NCI-H510A treated with DMSO at 0.1 percent for 48 hours (cell line): Measurements from ENCODE around the gene CBX4.

ENCODE experiments used
- DNase-seq: peaks from one replicate; lab custom pipeline; 2025; lab: John Stamatoyannopoulos, UW

The CBX4 gene

DNA sequence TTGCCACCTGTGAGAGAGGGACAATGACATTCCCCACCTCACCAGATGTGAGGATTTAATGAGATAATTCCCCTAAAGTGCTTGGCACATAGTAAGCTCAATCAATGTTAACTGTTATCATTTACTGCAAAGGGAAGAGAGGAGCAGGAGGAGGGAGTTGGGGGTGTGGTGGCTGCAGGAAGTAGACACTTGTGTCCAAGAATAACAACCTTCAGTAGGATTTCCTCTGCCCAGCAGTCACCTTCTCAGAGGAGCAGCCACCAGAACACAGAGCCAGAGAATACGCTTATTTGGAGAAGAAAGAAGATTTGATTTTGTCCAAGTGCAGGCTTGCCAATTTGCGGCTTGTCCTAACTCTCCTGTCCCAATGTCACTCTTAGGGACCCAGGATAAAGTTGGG is 10.2 kb downstream of the CBX4 start:
- DNase-seq, result peak; percentile 70

DNA sequence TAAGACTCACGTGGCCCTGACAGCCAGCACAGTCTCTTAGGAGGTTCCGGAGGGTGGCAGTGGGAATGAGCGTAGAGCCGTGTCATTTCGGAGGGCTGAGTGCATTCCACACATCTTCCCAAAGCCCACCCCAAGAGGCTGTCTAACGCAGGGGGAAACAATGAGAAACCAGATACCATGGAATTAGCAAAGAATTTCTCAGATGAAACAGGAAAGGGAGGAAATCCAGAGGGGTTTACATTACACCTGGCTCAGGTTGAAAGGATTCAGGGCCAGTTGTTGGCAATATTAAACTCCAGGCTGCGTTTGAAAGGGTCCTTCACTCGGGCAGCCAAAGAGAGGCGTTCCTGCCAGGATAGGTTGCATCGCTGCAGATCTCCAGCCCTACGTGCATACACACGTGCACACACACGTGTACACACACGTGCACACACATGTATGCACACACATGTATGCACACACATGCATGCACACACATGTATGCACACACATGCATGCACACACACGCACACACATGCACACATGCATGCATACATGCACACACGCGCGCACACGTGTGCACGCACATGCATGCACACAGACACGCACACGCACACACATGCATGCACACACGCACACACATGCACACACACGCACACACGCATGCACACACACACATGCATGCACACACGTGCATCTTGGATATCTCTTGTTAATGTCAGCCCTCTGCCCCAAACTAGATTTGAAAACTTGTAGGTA is 12.2 kb downstream of the CBX4 start:
- no peak for DNase-seq

DNA sequence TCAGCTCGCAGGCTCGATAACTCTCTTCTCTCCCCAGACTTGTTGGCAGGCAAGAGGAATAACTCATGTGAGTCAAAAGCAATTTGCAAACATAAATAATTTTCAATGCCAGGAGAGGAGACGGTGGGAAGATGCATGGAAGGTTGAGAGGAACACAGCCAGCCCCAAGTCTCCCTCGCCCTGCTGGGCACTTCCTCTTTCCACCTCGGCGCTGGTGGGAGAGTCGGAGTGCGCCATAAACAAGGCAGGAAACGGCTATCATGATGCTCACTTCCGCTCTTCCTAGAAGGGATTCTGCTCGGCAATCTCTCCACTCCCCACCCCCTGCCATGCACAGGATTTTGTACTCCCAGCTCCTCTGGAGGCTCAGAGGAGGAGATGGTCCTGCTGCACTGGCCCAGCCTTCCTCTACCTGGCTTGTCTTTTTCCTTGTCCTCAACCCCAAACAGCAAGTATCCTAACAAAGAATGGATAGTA is 13.0 kb downstream of the CBX4 start:
- DNase-seq, result no peak

DNA sequence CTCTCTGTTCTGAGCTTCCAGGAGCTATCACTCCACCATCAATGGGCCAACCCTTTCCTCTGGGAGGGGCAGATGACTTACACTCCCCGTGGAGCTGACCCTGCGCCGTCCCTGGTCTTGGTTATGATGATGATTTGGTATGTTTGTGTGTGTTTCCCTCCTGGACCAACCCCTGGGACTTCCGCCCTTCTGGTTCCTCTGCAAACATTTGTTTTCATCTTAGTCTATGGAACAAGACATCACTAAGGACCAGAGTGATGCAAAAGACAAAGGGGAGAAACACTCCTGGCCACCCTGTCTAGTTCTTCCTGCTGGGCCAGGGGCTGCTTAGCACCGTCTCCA is 13.7 kb downstream of the CBX4 start:
- DNase-seq, result no peak

DNA sequence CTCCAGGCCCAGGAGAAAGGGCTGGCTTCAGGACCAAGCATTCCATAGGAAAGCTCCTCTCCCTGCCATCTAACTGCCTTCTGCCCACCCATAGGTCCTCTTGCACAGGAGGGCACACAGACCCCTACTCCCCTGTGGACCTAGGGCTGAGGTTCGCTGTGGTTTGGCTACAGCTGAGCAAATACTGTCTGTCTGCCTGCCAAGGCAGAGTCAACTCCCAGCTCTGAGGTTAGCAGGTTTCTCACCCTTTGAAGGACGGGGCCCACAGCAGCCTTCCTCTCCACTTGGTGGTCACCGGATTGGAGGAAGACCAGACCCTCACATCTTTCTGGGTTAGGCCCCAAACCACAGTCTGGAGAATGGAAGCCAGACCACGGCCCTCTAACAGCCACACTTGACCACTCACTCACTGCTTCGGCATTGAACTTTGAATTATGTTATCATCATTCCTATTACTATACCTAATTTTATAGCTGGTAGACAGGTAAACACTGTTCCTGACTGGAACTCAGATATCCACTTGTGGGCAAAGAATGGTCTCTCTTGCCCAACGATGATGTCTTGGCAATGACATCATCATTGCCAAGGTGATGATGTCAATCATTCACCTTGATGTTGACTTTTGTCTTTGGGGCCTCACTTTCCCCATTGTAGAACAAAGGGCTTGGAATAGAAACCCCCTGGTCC is 14.2 kb downstream of the CBX4 start:
- DNase-seq, result no peak

DNA sequence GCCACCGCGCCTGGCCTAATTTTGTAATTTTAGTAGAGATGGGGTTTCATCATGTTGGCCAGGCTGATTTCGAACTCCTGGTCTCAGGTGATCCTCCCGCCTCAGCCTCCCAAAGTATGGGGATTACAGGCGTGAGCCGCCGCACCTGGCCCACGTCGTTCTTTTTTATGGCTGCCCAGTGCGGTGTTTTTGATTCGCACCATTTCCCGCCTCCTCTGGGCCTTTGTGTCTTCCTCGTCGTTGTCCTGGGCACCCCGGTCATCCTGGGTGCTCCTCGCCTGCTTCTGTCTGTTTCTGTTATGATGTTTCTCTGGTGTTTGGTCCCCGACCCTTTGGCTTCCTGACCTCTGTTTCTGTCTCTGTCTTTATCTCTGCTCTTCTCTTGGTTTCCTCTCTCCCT is 15.0 kb downstream of the CBX4 start:
- DNase-seq, result no peak

DNA sequence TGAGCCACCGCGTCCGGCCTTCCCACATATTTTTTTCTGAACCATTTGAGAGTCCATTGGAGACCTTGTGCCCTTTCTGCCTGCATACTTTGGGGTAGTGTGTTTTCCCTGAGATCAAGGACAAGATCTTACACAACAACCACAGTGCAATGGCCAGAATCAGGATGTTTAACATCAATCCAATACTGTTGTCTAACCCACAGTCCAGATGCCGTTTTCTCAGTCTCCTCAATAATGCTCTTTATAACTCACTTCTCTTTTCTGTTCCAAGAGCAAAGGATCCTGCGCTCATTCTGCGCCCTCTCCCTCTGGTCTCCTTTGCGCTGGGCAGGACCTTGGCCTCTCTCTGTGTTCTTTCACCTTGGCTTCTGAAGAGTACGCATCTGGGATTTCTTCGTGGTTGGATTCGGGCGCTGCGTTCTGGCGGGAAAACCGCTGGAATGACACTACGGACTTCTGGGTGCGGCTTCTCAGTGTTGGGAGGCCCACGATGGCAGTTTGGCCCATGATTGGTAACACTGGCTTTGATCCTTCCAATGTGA is 16.6 kb downstream of the CBX4 start:
- DNase-seq, result no peak

DNA sequence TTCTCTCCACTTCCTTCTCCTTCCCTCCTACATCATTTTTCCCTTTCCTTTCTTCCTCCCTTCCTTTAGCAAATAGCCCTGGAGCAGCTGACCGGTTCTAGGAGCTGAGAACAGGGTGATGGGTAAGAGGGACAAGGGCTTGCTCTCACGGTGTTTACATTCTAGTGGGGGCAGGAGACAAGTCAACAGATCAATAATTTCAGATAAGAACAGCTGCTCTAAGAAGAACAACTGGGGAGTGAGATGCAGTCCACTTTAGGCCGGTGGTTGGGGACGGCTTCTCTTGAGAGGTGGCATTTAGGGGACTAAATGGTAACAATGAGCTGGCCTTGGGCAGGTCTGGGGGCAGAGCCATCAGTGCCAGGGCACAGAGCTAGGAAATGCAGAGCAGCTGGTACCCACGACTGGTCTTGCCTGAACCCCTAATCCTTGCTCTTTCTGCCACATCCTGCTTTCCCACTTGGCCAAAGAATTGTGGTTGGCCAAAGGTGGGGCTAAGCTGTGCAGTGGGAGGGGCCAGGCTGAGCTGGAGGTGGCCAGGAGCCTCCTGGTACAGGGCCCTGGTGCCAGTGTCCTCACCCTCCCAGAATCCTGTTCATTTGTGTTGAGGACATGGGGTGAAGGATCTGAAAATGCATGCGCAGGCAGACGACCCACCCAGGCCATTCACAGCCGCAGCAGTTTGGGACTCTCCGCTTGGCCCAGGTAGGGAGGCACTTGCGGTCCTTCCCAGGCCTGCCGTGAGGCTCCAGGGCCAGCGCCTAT is 17.7 kb downstream of the CBX4 start:
- peak; percentile 38 for DNase-seq

DNA sequence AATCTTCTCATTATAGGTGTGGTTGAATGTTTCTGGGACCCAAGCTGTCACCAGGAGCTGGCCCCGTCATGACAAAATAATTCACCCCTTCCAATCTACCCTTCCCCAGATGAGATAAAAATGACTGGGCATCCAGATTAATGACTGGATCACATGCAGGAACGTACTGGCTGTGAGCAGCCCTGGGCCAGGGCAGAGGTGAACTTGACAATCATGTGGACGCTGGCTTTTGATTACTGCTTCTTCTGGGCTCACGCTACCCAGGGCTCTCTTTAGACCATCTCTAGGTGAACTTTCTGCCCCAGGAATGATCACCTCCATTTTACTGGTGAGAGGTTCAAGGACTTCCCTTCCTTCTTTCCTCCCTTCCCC is 18.3 kb downstream of the CBX4 start:
- no peak for DNase-seq

DNA sequence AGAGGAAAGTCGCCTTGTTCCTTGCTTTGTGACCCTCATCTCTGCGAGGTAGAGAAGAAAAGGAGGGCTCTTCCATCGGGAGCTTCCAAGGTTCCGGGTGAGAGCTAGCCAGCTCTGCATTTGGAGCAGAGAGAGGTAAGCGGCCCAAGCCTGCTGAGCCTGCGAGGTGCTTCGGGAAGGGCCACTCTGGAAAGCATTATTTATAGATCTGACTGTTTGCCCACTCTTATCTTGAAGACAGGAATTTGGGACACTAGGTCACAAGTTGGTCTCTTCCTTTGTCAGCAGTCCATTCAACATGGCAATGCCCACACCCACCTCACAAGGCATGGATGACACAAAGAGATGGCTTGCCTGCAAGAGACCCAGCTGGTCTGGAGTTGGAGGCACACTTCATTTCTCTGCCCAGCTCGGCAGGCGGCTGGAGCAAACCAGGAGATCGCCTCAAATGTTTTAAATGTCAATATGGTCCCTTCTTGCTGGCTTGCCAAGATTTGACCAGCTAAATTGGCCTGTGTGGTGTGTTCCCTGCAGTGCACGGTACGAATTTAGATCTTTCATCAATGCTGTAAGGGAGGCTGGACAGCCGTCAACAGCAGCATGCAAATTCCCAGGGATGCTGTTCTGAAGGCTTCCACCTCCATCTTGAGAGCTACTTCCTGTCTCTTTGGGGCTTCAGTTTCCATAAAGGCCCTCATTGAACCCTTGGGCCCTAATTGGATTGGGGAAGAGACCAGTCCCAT is 19.5 kb downstream of the CBX4 start:
- DNase-seq, result no peak

DNA sequence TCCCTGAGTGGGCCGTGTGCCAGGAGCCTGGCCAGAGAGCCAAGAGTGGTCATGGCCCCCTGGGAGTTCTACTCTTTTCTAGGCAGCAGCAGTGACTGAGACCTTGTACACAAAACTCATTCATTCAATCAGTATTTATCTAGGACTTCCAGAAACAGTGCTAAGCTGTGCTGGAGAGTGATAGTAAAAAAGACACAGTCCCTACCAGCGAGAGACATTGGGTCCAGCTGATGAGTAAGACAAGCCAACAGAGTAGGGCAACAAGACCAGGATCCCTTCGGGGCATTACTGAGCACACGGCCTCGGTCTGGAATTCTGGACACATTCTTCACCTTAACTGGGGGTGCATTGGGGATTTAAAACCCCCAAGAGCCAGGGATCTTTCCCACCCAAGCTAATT is 20.2 kb downstream of the CBX4 start:
- no peak for DNase-seq

DNA sequence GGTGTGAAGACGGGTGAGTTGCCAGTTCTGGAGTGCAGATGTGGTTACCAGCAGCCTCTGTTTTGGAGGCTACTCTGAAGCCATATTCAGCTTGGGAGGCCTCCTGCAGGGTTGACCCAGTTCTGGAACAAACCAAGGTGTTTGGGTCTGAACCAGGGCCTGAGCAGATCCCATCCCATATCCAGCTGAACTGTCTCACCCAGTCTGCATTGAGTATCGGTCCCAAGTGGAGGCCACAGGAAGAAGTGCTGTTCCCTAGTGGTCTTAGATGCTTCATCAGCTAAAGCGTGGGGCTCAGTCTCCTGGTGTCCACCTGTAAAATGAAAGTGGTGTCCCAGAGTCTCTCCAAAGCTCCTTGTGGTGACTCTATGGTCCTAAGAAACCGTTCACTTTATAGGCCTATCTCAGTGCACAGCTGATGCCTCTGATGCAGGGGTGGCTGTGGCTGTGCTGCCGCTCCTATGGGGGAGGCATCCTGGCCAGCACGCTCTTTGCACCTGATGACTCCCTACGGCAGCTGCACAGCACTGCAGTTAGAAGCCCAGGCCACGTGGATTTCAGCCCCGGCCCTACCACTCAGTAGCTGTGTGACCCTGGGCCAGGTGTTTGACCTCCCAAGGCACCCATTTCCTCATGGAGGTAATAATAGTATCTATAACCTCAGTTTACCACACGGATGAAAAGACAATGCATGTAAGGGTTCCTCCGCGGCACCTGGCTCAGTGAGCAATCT is 21.0 kb downstream of the CBX4 start:
- no peak for DNase-seq

DNA sequence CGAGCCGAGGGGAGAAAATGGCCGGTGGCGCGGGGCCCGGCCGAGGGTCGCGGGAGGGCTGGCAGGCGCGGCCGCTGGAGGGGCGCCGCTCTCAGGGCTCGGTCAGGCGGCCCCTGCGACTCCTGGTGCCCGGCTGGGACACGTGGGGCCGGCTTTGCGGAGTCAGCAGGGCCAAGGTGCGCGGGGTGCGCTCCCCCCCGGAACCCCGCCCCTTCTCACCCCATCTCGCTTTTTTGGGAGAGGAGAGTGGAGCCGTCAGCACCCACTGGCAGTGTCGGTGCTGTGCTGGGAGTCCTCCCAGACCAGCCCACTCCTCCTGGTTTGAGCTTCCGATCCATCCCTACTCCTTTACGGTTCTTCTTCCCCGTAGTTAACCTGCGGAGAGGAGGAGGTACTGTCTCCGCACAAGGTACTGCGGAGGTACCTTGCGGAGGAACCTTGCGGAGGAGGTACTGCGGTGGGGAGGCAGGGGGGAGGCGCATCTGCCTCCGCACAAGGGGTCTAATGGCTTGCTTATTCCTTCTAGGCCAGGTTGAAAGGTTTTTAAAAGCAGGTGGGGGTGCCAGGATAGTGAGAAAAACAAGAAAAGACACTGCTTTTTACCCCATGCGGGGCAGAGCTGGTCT is 23.3 kb downstream of the CBX4 start:
- DNase-seq, result no peak

DNA sequence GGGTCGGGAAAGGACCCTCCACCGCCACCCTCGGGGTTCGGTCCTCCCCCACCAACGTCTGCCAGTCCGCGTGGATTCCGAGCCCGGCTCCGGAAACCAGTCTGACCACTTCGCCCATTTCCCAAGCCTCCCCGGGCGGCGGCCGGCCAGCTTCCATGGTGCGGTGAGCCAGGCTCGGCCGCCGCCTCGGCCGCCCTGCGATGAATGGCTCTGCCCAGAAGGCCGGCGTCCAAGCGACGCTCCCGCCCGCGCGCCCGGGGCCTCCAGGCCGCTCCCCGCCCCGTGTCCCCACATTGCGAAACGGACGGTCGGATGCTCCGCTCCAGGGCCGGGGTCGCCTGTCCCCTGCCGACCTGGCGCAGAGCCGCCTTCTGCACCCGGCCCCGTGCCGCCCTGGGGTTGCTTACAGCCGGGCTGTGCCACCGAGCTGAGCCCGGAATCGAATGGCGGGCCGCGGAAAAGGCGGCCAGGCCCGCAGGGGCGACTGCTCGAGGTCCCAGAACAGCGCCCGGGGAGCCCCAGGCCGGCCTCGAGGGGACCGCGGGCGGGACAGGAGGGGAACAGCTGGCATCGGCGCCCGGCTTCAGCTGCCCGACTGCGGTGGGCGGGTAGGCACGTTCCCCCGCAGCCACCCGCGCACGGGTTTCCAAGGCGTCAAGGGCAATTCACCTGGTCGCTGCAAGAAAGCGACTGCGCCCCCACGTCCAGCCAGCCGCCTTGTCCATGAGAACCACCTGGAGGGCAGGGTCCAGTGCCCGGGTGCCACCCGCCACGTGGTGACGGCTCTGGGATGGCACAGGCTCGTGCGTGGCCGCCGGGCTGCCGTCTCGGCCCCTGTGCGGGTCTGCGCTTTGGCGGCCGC is 24.0 kb downstream of the CBX4 start:
- DNase-seq, result no peak

DNA sequence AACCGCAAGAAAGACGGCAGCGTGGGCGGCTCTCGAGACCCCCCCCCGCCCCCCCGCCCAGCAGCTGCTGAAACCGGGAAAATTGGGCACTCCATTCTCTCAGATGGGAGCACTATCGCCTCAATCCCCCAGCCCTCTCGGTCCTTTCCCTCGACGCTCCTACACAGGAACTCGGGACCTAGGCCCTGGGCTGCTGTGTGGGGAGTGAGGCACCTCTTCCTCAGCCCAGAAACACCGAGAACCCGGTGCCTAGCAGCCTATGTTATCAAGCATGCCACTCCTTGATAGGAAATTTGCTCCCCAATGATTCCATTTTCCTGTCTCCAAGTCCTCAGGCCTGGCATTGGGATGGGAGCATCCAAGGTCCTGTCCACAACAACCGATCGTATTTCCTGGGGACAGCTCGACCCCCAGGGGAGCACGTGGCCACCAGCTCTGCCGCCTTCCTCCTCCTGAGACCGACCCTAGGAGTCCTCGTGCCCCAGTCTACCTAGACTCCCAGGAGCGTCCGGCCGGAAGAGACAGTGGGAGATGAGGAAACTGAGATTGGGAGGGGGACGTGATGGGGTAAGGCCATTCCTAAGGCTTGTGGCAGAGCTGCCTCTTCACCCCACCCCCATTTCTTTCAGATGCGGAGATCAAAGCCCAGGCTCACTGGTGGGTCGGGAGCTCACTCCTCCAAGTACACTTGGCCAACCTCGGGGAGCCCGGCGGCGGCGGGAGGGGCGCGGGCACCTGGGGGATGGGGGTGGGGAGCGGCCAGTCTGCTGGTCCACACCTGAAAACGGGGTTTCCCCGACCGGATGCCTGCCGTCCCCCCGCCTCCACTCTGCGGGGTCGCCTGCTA is 24.9 kb downstream of the CBX4 start:
- no peak for DNase-seq

DNA sequence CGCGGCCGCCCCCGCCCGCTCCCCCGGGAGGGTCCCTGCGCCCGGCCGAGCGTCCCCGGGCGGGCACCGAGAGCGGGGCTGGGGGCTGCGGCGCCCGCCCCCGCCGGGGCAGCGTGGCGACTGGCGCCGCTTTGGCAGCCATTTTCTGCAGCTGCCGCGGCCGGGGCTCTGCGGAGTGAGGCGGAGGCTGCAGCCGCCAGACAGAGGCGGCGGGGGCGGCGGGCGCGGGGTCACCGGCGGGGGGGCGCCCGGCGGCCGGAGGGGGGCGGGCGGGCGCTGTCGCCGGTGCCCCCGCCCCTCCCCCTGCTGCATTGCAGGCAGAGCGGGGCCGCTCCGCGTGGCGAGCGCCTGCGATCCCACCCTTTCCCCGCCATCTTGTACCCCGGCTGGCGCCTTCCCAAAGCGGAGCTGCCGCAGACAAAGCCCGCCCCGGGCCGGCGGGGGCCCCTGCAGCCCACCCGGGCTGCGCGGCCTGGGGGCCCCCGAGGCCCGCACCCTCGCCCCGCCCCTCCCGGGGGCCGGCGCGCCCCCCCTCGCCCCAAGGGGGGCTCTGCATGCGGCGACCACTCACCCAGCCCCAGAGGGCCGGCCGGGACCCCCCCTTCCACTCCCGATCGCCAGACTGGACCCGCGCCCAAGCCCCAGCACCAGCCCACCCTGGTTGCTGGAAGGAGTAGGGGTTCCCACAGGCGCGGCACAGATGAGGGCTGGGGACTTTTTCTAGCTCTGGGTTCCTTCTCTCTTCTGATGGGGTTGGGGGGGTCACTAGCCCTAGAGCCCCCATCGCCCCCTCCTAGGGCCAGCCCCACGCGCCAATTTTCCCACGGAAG is 25.7 kb downstream of the CBX4 start:
- no peak for DNase-seq

DNA sequence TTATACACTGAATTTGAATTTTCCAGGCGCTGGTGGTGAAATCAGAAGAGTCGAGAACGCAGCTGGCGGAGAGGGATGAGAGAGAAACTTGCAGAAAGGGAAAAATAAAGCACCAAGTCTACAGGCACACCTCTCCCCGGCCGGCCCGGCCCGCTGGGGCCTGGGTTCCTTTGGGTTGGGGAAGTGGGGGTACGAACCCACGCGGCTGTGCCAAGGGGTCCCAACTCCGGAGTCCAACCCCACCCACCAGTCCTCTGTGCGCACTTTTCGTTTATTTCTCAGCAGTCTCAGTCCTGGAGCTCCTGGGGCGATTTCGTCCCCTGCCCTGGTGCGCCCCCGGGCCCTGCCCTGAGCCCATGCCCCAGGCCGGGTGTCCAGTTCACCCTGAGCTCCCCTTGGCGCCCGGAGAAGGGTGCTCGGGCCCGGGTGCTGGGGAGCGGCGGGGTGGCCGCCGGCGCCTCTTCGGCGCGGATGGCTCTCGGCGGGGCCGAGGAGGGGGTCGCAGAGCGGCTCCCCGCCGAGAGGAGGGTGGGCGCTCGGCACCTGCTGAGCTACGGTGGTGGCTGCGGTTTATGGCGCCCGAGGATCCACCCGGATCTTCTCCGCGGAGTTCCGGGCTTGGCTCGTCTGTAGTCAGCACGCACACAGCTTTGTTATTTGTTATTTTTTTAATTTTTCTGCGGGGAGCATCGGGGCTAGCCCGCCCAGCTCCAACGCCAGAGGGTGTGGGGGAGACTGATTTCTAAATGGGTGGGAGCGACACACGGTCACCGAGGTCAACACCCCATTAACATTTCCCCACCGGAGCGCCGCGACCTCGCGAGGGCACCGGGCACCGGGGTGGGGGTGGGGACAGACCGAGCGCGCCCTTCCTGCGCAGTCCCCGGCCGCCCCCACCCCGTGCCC is 26.6 kb downstream of the CBX4 start:
- DNase-seq, result no peak
